Measurements from ENCODE around the gene MAFF. TPM values are rescaled to one million over a fixed set of nuclear protein-coding genes. Genes with fewer than 3 reads are reported as not detected.

The MAFF gene
- total RNA-seq, 4 donors from 2014 or later, result 68.1 to 110 (median 96.8) TPM

GRCh38 chr22:38246046-38246658, 44.4 kb downstream of the MAFF start:
- H3K27me3 ChIP-seq, result no peaks in the 10 kb centered on the region
- no peak overlapping the region for H3K4me3 ChIP-seq
- H3K36me3 ChIP-seq, result peaks cover 0 to 44% (median 0%) of the 10 kb centered on the region in 3 donors
- peaks cover 0 to 65% (median 31%) of the 10 kb centered on the region in 4 donors for H3K4me1 ChIP-seq
- peak overlapping the region in 2 of 4 donors; percentile 47 to 72 for H3K27ac ChIP-seq
- DNase-seq (ENCODE audit: low spot score in 2 of 2), result no peak
- TF ChIP-seq EP300 (IDR thresholded peaks at IDR 0.05) (no peak), CTCF (IDR thresholded peaks at IDR 0.05) (no peak), POLR2A (IDR thresholded peaks at IDR 0.05) (no peak)
- 72 to 74% methylated on average over 12 to 16 of the region's 19 CpGs for WGBS, 2 donors
- no peaks in the 10 kb centered on the region for H3K9me3 ChIP-seq

- Histone ChIP-seq H3K4me3 (no peak overlapping the region), H3K4me1 (peaks cover 0 to 69% (median 36%) of the 10 kb centered on the region in 4 donors), H3K9me3 (no peaks in the 10 kb centered on the region), H3K27ac (peak overlapping the region in 2 of 4 donors; percentile 47 to 72), H3K27me3 (no peaks in the 10 kb centered on the region), H3K36me3 (peaks cover 0 to 44% (median 0%) of the 10 kb centered on the region in 3 donors)
- 15 to 32% methylated on average over 5 of the region's 5 CpGs for WGBS, 2 donors
- DNase-seq (ENCODE audit: low spot score in 2 of 2), result peak; percentile 45 to 53
- TF ChIP-seq CTCF (IDR thresholded peaks at IDR 0.05), result no peak
- TF ChIP-seq POLR2A (IDR thresholded peaks at IDR 0.05), result no peak
- TF ChIP-seq EP300 (IDR thresholded peaks at IDR 0.05), result peak in 1 of 2 donors; percentile 19
Observed at GRCh38 chr22:38246692-38247091, 44.9 kb downstream of the MAFF start.

- 87 to 88% methylated on average over 12 of the region's 12 CpGs for WGBS, 2 donors
- peak overlapping the region in 2 of 4 donors; percentile 47 to 72 for H3K27ac ChIP-seq
- peaks cover 0 to 73% (median 32%) of the 10 kb centered on the region in 4 donors for H3K4me1 ChIP-seq
- H3K9me3 ChIP-seq, result no peaks in the 10 kb centered on the region
- peaks cover 0 to 44% (median 0%) of the 10 kb centered on the region in 3 donors for H3K36me3 ChIP-seq
- DNase-seq (ENCODE audit: low spot score in 2 of 2), result no peak
- no peak for TF ChIP-seq CTCF (IDR thresholded peaks at IDR 0.05)
- TF ChIP-seq EP300 (IDR thresholded peaks at IDR 0.05), result no peak
- TF ChIP-seq POLR2A (IDR thresholded peaks at IDR 0.05), result no peak
- H3K4me3 ChIP-seq, result no peak overlapping the region
- H3K27me3 ChIP-seq, result no peaks in the 10 kb centered on the region
Observed at GRCh38 chr22:38247713-38248112, 45.9 kb downstream of the MAFF start.

- no peaks in the 10 kb centered on the region for H3K9me3 ChIP-seq
- TF ChIP-seq CTCF (IDR thresholded peaks at IDR 0.05), result no peak
- no peak for TF ChIP-seq POLR2A (IDR thresholded peaks at IDR 0.05)
- TF ChIP-seq EP300 (IDR thresholded peaks at IDR 0.05), result no peak
- no peak overlapping the region for H3K4me3 ChIP-seq
- no peak overlapping the region for H3K27ac ChIP-seq
- WGBS, 2 donors, result 92 to 96% methylated on average over 6 of the region's 6 CpGs
- H3K4me1 ChIP-seq, result peaks cover 0 to 67% (median 28%) of the 10 kb centered on the region in 4 donors
- peaks cover 0 to 44% (median 0%) of the 10 kb centered on the region in 3 donors for H3K36me3 ChIP-seq
- no peaks in the 10 kb centered on the region for H3K27me3 ChIP-seq
- DNase-seq (ENCODE audit: low spot score in 2 of 2), result no peak
Observed at GRCh38 chr22:38248280-38248679, 46.5 kb downstream of the MAFF start.

- DNase-seq (ENCODE audit: low spot score in 2 of 2), result no peak
- Histone ChIP-seq H3K27me3 (no peaks in the 10 kb centered on the region), H3K27ac (no peak overlapping the region), H3K9me3 (no peaks in the 10 kb centered on the region), H3K4me1 (peaks cover 0 to 57% (median 24%) of the 10 kb centered on the region in 4 donors), H3K4me3 (no peak overlapping the region), H3K36me3 (peaks cover 0 to 41% (median 0%) of the 10 kb centered on the region in 3 donors)
- WGBS, 2 donors, result 87 to 93% methylated on average over 3 of the region's 3 CpGs
- no peak for TF ChIP-seq CTCF (IDR thresholded peaks at IDR 0.05)
- no peak for TF ChIP-seq POLR2A (IDR thresholded peaks at IDR 0.05)
- no peak for TF ChIP-seq EP300 (IDR thresholded peaks at IDR 0.05)
Observed at GRCh38 chr22:38249301-38249700, 47.5 kb downstream of the MAFF start.
